GM21423 (cell line): Measurements from ENCODE around the gene ZSWIM6.

ENCODE experiments used
- ATAC-seq: cut with Tn5 transposase; IDR thresholded peaks from one replicate; pipeline ENCODE4 v1.9.1; 2021; ENCODE audit warnings: mild to moderate bottlenecking, moderate library complexity; ENCODE audit not compliant: unreplicated experiment

The ZSWIM6 gene

DNA sequence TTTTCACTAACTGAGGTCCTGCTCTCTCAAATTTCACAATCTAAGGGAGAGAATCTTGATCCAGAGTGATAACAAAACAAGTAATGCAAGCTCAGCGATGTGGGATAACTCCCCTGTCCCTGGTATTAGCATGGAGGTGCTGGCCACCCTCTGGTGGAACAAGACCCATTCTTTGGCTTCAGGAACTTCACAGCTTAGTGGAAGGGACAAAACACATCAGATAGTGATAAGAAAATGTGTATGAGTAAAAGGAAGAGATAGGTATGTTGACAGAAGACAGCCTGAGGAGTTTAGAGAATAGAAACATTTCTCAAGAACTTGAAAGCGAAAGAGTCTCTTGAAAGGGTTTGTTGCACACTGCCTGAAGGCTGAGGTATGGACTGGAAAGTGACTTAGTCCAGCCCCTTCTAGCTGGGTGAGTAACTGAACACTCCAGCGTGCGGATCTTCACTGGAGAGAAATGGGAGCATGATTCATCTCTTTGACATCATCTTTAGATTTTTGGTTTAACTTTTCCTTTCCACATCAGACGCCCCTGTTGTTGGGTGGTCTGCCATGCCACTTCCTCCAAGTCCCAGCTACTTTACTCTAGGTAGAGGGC lies 25.4 kb upstream of the ZSWIM6 start:
- peak; percentile 54 for ATAC-seq

DNA sequence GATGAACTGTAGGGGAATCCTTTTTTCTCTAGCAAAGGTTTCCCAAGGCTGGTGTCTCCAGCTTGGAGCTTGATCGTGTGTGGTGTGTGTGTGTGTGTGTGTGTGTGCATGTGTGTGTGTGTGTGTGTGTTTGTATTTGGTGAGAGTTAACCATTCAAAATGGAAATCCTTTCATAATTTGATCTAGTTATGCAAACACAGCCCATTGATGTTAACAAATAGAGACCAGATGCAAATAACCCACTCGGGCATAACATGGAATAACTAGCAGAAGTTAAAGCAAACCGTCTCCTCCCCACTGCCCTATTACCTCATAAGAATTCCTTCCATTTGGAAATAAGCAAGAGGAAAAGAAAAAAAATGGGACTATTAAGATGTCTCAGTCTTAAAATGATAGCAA lies 24.9 kb upstream of the ZSWIM6 start:
- ATAC-seq = no peak

DNA sequence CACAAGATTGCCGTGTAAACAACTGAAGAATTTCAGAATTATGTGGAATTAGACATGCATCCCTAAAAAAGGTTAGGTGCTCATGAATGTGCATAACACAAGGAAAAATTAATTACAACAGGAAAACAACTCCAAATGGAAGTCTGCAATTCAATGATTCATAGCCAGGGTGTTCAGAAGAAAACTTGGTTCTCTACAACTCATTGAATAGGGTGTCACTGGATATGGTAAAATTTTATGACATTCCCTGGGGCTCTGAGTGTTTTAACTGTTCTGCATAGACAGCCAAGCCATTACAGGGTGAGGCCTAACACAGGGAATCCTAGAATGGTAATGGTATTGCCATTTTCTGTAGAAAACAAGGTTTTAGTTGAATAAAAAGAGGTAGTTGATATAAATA lies 24.4 kb upstream of the ZSWIM6 start:
- no peak for ATAC-seq

DNA sequence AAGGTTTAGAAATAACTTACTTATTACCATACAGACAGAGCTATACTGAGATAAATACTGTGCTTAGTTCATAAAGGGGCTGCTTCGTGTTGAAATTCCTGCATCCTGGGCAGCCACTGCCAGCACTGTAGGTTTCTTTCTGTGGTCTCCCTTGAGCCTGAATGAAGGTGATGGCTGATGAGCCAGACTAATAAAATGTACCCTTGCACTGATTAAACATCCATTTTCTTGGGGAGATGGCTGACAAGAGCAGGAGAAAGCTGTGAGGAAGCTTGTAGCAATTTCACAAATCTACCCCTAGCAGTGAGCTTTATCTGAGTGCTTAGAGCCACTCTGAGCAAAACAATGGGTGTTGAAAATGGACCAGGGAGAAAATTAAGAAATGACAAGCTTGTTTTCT lies 23.3 kb upstream of the ZSWIM6 start:
- ATAC-seq = no peak

DNA sequence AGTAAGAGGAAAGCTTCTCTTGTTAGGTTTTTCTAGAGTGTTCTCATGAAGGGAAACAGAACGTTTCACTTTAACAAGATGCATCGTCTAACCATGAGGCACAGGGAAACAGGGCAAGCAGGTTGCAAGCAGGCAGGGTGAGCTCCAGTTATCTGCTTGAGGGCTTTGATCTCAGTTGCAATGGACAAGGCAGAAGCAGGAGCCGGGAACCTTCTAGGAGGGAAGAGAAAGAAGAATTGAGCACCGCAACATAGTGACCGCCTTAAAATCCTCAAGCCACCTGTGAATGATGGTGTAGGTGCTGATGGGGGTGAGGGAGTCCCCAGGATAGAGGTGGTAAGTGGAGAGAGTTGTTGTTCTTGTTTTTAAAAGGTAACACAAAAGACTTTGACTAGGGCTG lies 22.9 kb upstream of the ZSWIM6 start:
- no peak for ATAC-seq

DNA sequence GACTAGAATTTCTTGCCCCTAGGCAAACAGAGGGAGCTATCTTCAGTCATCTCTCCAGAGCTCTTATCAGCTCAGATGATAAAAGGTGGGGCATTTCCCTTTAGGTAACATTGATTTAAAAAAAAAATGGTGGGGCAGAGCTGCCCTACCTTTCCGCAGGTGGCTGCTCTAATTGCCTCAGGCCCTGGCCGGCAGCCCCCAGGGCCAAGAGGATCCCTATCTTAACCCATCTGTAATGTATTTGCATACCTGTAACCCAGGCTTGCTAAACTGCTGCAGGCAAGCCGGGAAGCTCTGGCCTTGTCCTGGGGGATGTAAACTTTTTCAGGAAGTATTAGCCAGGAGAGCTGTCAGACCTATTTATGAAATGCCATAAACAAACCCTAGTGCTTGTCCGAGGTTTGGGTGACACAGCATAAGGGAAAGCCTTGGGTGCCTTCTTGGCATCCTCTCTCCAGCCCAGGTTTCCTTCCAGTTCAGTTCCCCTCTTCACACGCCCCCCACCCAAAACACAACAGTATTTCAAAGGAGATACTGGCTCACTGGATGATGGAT lies 20.9 kb upstream of the ZSWIM6 start:
- ATAC-seq = no peak

DNA sequence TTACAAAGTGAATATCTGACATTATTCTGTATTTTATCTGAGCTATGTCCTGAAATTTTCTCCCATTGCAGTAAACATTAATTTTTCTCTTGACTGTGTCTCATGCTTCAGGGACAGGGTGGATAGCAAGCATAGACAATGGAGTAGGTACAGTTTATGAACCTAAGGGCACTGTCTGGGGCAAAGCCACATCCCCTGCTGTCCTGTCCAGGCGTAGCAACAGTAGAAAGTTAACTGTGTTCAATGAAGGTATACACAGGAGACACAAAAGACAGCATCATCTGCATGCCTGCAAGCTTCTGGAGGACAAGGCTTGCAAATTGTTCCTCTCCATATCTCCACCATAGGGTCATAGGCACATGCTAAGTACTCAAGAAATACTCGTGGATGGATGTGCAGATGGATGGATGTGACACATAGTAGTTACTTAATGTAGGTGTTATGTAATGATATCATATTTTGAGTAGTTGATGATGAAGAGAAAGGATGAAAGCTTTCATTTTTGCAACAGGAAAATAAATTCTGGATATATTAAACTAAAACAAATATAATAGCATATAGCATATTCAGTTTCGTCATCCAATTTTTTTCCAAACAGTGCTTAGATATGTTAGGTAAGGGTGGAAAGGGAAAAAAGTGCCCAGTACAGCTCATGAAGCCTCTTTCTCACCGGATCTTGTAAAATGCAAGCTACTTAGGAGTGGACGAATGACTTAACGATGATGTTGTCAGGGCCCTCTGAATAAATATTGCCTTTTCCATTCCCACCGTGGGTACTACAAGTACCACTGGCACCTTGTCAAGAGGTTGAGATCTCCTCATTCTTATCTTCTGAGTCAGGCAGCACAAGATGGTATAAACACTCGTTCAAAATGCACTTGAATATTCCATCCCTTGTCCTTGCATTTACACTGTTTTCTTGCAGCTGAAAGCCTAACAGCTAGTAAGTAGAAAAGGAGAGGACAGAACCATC lies 19.9 kb upstream of the ZSWIM6 start:
- no peak for ATAC-seq

DNA sequence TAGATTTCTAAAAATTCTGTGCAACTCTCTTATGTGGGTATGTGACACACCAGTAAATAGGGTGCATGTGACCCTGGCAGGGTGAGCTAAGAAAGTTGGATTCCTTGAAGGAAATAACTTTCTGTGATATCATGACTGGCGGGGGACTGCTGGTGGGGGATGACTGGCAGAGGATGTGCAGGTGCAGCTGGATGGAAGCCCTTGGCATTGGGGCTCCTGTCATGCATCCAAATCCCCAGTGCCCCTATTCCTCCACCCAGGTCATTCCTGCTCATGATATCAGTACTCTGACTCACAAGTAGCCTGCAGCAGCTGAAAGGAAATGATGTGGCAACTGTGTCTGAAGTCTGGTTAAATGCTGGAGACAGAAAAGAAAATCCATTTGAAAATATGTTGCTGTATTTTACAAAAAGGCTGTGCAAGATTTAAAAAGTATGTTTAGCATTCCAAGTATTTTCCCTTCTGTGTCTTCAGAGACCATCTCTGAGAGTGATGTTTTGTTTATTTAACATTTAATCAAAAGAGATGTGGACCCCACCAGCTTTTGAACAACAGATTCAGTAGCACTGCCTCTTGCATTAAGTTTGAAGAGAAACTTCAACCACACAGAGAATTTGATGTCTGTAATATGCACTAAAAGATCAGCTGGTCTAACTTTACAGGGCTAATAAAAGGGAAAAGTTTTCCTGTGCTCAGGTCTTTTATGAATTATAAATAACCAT lies 17.9 kb upstream of the ZSWIM6 start:
- ATAC-seq = no peak

DNA sequence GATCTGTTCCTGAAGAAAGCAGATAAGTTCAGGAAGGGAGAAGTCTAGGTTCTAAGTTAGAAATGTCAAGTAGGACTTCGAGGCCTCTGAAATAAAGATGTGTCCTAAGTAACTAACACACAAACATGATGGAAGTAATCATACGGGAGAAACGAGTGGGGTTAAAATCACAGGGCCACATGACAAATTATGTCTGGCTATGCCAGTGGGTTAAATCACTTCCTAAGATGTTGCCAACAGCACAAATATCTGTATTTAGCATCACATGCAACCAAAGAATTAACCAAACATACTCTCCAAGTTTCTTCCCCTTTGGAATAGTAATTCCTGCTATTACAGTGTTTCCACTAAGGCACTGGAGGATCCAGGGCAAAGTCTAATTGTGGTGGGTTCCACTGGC lies 13.7 kb upstream of the ZSWIM6 start:
- ATAC-seq = no peak

DNA sequence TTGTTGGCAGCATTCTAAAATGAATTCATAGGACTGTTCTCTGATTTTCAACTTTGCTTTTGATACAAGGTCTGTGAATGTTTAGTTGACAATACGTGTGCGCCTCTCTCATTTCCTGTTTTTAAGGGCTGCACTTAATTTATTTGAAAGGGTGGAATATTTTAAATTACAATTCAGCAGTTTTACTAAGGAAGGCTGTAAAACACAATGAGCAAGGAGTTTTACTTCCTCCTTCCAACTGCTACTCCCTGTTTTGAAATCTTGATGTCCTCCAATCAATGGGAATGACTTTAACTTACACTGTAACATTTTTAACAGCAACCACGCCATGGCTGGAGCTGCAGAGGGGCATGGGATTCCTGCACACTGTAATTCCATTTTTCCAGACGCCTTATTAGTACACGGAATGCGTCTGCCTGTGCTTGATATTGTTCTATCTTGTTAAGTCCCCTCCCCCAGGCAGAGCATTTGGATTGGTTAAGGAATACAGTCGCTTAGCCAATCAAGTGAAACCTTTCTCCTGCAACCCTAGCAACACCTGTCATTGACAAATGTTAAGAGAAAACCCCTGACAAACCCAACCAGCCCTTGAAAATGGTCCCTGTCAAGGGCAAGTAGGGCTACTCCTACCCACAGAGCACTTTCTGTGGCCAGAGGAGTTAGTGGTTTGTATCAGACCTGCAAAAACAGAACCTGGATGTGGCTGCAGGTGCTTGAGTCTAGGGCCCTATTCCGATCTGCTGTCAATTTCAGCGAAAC lies 12.5 kb upstream of the ZSWIM6 start:
- ATAC-seq = peak; percentile 99

DNA sequence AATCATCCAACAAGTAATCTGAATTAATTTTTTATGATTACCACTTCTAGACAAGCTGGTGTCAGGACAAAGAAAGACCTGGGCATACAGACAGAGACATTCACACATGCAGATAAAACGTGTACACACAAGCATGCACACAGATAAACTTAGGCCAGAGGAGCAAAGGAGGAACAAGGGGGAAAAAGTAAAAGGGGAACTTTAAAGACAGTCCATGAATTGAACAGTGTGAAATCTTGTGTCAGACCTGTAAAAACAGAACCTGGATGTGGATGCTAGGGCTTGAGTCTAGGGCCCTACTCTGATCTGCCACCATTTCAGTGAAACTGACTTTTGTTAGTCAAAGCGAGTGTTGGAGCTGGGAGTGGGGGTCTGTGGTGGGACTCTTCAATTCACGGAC lies 11.2 kb upstream of the ZSWIM6 start:
- ATAC-seq = no peak

DNA sequence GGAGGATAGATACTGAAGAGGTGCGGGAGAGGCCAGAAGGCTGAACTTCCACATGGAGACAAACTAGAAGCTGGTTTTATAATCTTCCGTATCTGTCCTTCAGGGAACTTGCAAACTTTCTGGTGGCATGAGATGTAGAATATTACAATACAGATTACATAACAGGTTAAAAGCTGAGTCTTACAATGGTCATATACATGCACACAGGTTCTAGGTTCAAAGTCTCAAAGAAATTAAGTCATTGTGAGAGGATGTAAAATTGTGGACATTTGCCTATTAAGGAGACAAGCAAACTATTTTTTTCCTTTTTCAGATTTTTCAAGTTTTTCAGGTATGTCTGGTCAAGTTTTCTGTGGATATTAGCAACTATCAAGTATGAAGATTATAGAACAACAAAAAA lies 10.4 kb upstream of the ZSWIM6 start:
- no peak for ATAC-seq

DNA sequence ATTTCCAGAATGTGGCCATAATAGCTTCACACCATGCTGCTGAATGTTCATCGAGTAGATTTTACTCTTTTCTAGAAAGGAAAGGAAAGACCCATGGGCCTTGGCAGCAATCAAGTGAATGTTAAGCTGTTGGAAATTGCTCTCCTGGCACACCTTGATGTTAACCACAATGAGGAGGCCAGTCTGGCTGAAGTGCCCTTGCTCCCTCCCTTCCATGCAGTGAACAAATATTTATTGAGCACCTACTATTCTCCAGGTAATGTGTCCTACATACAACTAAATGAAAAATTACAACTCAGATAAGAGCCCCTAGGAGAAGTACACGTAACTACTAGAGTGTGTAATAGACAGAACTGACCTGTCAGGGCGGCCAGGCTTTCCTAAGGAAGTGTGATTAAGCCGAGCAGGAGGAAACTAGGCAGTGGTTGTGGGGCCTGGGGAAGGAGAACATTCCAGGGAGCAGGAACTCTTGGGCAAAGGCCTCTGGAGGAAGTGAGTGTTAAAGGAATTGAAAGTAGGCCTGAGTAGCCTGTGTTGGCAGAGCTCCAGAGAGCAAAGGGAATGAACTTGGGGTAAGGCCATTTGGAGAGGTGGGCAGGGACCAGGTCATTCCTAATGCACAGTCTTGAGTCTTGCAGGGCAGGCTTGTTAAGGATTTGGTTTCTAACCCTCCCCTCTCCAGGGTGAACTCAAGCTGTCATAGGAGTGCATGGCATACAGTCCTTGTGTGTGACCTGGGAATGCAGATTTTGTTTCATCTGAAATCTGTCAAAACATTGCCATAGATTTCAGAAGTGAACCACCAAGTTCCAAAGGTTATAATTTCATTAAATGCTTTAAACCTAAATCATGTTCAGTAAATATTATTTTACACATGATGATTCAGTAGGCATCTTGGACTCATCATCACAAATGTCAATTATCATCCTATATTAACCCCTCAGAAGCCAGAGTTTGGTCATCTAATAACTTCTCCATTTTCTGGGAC lies 9.0 kb upstream of the ZSWIM6 start:
- ATAC-seq = no peak

DNA sequence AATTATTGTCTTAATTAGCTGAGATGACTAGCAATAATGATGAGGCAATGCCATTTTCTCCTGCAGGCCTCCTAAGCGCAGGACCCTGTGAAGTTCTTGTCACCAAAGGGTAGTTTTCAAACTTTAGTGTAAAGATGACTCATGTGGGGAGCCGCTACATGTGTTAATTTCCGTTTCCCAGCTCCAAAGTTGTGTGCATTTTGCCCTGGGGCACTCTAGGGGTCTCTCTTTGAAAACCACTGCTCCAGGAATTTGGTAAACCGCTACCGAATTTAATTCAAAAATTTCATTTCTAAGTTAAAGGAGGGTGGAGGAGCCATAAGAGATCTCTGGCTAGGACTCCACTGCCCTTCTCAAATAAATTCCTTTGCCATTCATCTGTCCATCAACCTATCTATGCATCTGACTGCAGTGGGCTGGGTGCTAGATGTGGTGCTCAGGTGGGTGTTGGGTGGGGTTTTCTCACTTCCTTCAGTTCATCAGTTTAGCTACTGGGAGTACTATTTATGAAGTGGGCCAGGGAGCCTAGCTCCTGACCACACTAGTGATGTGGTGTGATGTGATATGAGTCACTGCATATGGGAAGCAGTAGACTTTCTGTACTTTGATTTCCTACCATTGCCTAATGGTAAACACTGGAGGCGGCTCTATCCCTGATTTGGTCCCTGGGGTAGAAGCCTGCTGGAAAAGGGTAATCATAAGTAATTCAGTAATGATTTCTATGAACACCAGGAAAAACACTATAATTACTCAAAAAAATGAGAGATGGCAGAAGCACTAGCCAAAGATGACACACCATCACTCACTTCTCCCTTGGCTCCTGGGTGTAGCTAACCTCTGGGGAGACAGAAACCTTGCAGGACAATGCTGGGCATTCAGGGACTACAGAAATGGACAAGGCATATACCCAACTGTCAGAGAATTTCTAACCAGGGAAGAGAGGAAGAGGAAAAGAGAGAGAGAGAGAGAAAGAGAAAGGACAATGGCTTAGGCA lies 4.0 kb upstream of the ZSWIM6 start:
- peak; percentile 22 for ATAC-seq

DNA sequence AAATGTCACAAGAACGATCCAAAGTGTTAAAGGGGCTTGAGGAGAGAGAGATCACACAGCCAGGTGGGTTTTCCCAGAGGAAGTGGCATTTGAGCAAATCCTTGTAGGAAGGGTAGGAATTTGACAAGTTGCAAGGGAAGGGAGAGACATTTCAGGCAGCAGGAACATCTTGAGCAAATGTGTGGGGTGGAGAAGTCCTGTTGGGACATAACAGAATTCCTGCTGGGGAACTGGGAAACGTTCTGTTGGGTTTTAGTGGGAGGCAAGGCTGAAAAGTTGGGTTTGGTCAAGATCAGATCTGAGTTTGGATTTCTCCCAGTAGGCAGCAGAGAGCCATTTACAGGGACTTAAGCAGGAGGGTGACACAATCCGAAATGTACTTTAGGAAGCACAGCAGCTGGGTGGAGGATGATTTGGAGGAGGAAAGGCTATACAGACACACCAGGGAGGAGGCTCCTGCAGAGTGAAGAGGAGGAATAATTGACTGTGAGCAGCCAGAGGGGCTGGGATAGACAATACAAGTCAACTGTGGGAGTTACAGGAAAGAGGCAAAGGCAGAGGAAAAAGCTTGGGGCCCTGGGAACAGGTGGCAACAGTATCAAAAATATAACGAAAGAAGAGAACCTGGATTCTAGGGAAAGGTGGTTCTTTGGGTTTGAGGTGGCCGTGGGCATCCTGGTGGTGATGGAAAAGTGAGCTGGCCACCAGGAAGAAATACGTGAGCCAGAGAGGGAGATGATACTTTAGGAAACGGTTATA lies 3.1 kb upstream of the ZSWIM6 start:
- ATAC-seq = no peak

DNA sequence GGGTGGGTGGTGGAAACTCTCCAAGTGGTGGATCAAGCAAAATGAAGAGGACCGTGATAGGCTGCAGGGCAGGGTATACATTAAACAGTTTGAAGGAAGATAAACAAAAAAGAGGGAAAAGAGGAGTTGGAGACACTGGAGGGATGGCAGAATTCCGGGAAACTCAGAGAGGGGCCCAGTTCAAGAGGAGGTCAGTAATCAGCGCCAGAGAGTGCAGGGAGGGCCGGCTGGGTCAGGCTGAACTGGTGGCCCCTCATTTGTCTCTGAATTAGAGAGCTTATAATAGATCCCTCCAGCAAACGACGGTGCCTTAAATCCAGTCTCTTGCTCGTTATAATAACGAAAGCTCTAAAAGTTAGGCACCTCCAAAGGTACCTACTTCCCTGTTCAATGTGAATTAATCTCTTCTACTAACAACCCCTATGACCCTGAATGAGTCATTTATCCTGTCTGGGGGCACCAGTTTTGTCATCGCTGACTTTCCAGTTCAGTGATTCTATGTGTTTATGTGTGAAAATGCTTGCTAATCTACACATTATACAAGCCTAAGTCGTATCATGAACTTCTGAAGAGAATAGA lies 2.4 kb upstream of the ZSWIM6 start:
- no peak for ATAC-seq

DNA sequence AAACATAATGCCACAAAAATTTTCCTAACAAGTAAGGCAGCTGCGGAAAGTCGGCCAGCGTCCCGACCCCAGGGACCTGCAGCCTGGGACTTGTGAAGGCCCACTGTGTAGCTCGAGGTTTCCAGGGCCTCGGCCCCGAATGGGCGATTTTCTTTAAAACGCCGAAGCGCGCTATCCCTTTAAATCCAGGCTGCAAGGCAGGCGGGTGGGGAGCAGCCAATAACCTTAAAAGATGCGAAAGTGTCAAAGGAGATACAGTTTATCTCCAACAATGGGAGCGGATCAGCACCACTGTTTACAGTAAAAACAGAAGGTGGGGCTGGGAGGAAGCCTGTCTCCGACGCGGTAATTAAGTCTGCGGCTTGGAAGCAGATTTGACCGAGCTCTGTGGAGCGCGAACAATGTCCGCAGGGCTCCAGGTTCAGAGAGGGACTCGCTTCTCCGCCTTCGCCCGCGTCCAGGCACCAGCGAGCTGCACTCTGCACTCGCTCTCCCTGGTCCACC lies 1.7 kb upstream of the ZSWIM6 start:
- no peak for ATAC-seq
